K562 (cell line): ENCODE measurements around the gene ZSCAN21. TPM values are rescaled to one million over a fixed set of nuclear protein-coding genes. Genes with fewer than 3 reads are reported as not detected.
A peak's percentile ranks its signal among the peaks of the same experiment; 100 is the strongest.

ENCODE experiments used
- CEBPB ChIP-seq: fragments of 450-650 bp; IDR thresholded peaks from 2 replicates; pipeline ENCODE4 v1.6.1; 2016; ENCODE audit warnings: missing genetic modification characterization, missing compliant biosample characterization
- FUS ChIP-seq: fragments of 200-400 bp; formaldehyde crosslinking; optimal IDR thresholded peaks from 2 replicates; pipeline ENCODE3; 2017; ENCODE audit warnings: low read depth, low read length
- LEF1 ChIP-seq: fragments of 450-650 bp; IDR thresholded peaks from 2 replicates; pipeline ENCODE4 v1.6.1; 2016; ENCODE audit warnings: mild to moderate bottlenecking
- POLR2G ChIP-seq: fragments of 200-400 bp; formaldehyde crosslinking; IDR thresholded peaks from 2 replicates; pipeline ENCODE4 v1.6.1; 2017; ENCODE audit warnings: low read depth, mild to moderate bottlenecking, antibody characterized with exemption, low read length, moderate library complexity
- STAT6 ChIP-seq: sonication (generic); formaldehyde crosslinking; IDR thresholded peaks from 2 replicates; pipeline ENCODE4 v1.8.1; 2023; ENCODE audit warnings: mild to moderate bottlenecking, missing genetic modification reagents
- TCFL5 ChIP-seq: fragments of 250-450 bp; sonication (Bioruptor Pico); conservative IDR thresholded peaks from 2 replicates; pipeline ENCODE4 v1.6.1; 2021; ENCODE audit warnings: mild to moderate bottlenecking, moderate library complexity, matching md5 sums
- ZNF12 ChIP-seq: sonication (generic); formaldehyde crosslinking; IDR thresholded peaks from 2 replicates; pipeline ENCODE4 v1.4.0; 2020; ENCODE audit warnings: mild to moderate bottlenecking, missing genetic modification reagents
- polyA plus RNA-seq, 8 experiments: library from polyadenylated mRNA; depleted of rRNA in 4 of 8; stranded (reverse) in 5 of 8; unstranded in 3 of 8; fragments of >200 nt; fragmentation: Nextera tagmentation in 2 of 8; fragmentation: Illumina TruSeq in 1 of 8; extraction: Ambion mirVana in 2 of 8; extraction: Trizol in 1 of 8; gene quantifications; 2 replicates each; pipeline versions ENCODE4 v1.2.1 to v1.2.3, GENCODE V29; 2011 to 2014; ENCODE audit warnings: inconsistent platforms in 1 of 8, missing spikeins in 1 of 8
- total RNA-seq, 7 experiments: library from RNA; depleted of rRNA in 6 of 7; stranded (reverse); fragments of >200 nt in 6 of 7; fragmentation: Illumina TruSeq in 2 of 7; extraction: Trizol in 2 of 7; gene quantifications; 2 replicates each; pipeline versions ENCODE4 v1.2.1 to v1.2.3, GENCODE V29; 2011 to 2021; ENCODE audit warnings: low replicate concordance in 1 of 7
- TF ChIP-seq, protein P1 (sequence below): sonication (generic); formaldehyde crosslinking; IDR thresholded peaks from 2 replicates; pipeline ENCODE4 v1.8.0; 2022; ENCODE audit warnings: mild to moderate bottlenecking, missing genetic modification reagents
- TF ChIP-seq, protein P2 (sequence below): fragments of 250-450 bp; sonication (Bioruptor Pico); IDR thresholded peaks from 2 replicates; pipeline ENCODE4 v1.8.0; 2022; ENCODE audit warnings: inconsistent platforms
- TF ChIP-seq, protein P3 (sequence below): fragments of 250-450 bp; sonication (Bioruptor Pico); IDR thresholded peaks from 2 replicates; pipeline ENCODE4 v1.5.0; 2020; ENCODE audit warnings: mild to moderate bottlenecking
- TF ChIP-seq, protein P4 (sequence below): fragments of 450-650 bp; IDR thresholded peaks from 2 replicates; pipeline ENCODE4 v1.6.1; 2017; ENCODE audit warnings: antibody characterized with exemption, mild to moderate bottlenecking

The ZSCAN21 gene
- total and polyA plus RNA-seq, 9 of the 15 experiments (the other 6 are each of a cell fraction or from before 2014, with no cell fraction given) = 5.9 to 15.5 (median 13.2) TPM

GRCh38 chr7:100071018-100071723 is 21.6 kb downstream of the ZSCAN21 start (continued):
- TF ChIP-seq, protein P1, sequence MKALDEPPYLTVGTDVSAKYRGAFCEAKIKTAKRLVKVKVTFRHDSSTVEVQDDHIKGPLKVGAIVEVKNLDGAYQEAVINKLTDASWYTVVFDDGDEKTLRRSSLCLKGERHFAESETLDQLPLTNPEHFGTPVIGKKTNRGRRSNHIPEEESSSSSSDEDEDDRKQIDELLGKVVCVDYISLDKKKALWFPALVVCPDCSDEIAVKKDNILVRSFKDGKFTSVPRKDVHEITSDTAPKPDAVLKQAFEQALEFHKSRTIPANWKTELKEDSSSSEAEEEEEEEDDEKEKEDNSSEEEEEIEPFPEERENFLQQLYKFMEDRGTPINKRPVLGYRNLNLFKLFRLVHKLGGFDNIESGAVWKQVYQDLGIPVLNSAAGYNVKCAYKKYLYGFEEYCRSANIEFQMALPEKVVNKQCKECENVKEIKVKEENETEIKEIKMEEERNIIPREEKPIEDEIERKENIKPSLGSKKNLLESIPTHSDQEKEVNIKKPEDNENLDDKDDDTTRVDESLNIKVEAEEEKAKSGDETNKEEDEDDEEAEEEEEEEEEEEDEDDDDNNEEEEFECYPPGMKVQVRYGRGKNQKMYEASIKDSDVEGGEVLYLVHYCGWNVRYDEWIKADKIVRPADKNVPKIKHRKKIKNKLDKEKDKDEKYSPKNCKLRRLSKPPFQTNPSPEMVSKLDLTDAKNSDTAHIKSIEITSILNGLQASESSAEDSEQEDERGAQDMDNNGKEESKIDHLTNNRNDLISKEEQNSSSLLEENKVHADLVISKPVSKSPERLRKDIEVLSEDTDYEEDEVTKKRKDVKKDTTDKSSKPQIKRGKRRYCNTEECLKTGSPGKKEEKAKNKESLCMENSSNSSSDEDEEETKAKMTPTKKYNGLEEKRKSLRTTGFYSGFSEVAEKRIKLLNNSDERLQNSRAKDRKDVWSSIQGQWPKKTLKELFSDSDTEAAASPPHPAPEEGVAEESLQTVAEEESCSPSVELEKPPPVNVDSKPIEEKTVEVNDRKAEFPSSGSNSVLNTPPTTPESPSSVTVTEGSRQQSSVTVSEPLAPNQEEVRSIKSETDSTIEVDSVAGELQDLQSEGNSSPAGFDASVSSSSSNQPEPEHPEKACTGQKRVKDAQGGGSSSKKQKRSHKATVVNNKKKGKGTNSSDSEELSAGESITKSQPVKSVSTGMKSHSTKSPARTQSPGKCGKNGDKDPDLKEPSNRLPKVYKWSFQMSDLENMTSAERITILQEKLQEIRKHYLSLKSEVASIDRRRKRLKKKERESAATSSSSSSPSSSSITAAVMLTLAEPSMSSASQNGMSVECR = no peak
- TF ChIP-seq CEBPB (tag) (no peak), STAT6 (no peak), LEF1 (0 out of 2 replicates have a peak, but pooled peaks have one; percentile 39), TCFL5 (no peak), POLR2G (no peak), FUS (no peak), ZNF12 (CRISPR knock-in tag) (no peak)
- TF ChIP-seq, protein P2, sequence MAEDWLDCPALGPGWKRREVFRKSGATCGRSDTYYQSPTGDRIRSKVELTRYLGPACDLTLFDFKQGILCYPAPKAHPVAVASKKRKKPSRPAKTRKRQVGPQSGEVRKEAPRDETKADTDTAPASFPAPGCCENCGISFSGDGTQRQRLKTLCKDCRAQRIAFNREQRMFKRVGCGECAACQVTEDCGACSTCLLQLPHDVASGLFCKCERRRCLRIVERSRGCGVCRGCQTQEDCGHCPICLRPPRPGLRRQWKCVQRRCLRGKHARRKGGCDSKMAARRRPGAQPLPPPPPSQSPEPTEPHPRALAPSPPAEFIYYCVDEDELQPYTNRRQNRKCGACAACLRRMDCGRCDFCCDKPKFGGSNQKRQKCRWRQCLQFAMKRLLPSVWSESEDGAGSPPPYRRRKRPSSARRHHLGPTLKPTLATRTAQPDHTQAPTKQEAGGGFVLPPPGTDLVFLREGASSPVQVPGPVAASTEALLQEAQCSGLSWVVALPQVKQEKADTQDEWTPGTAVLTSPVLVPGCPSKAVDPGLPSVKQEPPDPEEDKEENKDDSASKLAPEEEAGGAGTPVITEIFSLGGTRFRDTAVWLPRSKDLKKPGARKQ = no peak
- TF ChIP-seq, protein P3, sequence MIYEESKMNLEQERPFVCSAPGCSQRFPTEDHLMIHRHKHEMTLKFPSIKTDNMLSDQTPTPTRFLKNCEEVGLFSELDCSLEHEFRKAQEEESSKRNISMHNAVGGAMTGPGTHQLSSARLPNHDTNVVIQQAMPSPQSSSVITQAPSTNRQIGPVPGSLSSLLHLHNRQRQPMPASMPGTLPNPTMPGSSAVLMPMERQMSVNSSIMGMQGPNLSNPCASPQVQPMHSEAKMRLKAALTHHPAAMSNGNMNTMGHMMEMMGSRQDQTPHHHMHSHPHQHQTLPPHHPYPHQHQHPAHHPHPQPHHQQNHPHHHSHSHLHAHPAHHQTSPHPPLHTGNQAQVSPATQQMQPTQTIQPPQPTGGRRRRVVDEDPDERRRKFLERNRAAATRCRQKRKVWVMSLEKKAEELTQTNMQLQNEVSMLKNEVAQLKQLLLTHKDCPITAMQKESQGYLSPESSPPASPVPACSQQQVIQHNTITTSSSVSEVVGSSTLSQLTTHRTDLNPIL = no peak
- TF ChIP-seq, protein P4, sequence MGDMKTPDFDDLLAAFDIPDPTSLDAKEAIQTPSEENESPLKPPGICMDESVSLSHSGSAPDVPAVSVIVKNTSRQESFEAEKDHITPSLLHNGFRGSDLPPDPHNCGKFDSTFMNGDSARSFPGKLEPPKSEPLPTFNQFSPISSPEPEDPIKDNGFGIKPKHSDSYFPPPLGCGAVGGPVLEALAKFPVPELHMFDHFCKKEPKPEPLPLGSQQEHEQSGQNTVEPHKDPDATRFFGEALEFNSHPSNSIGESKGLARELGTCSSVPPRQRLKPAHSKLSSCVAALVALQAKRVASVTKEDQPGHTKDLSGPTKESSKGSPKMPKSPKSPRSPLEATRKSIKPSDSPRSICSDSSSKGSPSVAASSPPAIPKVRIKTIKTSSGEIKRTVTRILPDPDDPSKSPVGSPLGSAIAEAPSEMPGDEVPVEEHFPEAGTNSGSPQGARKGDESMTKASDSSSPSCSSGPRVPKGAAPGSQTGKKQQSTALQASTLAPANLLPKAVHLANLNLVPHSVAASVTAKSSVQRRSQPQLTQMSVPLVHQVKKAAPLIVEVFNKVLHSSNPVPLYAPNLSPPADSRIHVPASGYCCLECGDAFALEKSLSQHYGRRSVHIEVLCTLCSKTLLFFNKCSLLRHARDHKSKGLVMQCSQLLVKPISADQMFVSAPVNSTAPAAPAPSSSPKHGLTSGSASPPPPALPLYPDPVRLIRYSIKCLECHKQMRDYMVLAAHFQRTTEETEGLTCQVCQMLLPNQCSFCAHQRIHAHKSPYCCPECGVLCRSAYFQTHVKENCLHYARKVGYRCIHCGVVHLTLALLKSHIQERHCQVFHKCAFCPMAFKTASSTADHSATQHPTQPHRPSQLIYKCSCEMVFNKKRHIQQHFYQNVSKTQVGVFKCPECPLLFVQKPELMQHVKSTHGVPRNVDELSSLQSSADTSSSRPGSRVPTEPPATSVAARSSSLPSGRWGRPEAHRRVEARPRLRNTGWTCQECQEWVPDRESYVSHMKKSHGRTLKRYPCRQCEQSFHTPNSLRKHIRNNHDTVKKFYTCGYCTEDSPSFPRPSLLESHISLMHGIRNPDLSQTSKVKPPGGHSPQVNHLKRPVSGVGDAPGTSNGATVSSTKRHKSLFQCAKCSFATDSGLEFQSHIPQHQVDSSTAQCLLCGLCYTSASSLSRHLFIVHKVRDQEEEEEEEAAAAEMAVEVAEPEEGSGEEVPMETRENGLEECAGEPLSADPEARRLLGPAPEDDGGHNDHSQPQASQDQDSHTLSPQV = no peak
